Measurements from ENCODE around the gene KCNJ8.
"Not testable (repeated sequence)": the region's sequence is repeated elsewhere in the genome, so short reads cannot be mapped to it uniquely, and the experiment has no call there.

DNA sequence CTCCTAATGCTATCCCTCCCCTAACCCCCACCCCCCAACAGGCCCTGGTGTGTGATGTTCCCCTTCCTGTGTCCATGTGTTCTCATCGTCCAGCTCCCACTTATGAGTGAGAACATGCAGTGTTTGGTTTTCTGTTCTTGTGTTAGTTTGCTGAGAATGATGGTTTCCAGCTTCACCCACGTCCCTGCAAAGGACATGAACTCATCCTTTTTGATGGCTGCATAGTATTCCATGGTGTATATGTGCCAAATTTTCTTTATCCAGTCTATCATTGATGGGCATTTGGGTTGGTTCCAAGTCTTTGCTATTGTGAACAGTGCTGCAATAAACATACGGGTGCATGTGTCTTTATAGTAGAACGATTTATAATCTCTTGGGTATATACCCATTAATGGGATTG lies 15.2 kb upstream of the KCNJ8 start:
- TF ChIP-seq, protein P1, sequence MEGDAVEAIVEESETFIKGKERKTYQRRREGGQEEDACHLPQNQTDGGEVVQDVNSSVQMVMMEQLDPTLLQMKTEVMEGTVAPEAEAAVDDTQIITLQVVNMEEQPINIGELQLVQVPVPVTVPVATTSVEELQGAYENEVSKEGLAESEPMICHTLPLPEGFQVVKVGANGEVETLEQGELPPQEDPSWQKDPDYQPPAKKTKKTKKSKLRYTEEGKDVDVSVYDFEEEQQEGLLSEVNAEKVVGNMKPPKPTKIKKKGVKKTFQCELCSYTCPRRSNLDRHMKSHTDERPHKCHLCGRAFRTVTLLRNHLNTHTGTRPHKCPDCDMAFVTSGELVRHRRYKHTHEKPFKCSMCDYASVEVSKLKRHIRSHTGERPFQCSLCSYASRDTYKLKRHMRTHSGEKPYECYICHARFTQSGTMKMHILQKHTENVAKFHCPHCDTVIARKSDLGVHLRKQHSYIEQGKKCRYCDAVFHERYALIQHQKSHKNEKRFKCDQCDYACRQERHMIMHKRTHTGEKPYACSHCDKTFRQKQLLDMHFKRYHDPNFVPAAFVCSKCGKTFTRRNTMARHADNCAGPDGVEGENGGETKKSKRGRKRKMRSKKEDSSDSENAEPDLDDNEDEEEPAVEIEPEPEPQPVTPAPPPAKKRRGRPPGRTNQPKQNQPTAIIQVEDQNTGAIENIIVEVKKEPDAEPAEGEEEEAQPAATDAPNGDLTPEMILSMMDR (conservative IDR thresholded peaks at IDR 0.05 in 1 of 2, IDR thresholded peaks at IDR 0.05 in 1 of 2; ENCODE audit: extremely low read depth in 1 of 2, insufficient read depth in 1 of 2, low read depth in 1 of 2, low read length in 2 of 2): not testable (repeated sequence)
- not testable (repeated sequence) for TF ChIP-seq EZH2 (IDR thresholded peaks at IDR 0.05; ENCODE audit: borderline replicate concordance, low read length)
